Breast epithelium (tissue), 4 donors: ENCODE results near the gene ARHGEF12. TPM values are rescaled to one million over a fixed set of nuclear protein-coding genes. Genes with fewer than 3 reads are reported as not detected.

ENCODE experiments used
- DNase-seq, 2 donors: peaks; one replicate each; pipeline ENCODE4 v3.0.0-alpha.2; 2019; ENCODE audit warnings: low spot score in 2 of 2
- H3K27ac ChIP-seq, 2 donors: fragments of 200-600 bp; sonication (generic) in 1 of 2; one replicate each; pipeline ENCODE4 v1.5.1; 2016 to 2019; ENCODE audit warnings: mild to moderate bottlenecking in 1 of 2
- H3K27me3 ChIP-seq, 2 donors: fragments of 200-600 bp; sonication (generic) in 1 of 2; one replicate each; pipeline versions ENCODE4 v1.5.1 to v1.6.0; 2017 to 2019; ENCODE audit warnings: control low read depth in 1 of 2, mild to moderate bottlenecking in 1 of 2
- H3K36me3 ChIP-seq: fragments of 200-600 bp; one replicate; pipeline ENCODE4 v1.5.1; 2019
- H3K4me1 ChIP-seq, 2 donors: fragments of 200-600 bp; sonication (generic); one replicate each; pipeline ENCODE4 v1.5.1; 2016 to 2019; ENCODE audit warnings: control low read depth in 1 of 2
- H3K4me3 ChIP-seq, 3 donors: fragments of 200-600 bp; sonication (generic); 1 replicate in 2 of 3; 2 replicates in 1 of 3; pipeline ENCODE4 v1.5.1; 2016 to 2019; ENCODE audit warnings: mild to moderate bottlenecking in 3 of 3, moderate library complexity in 2 of 3
- H3K9me3 ChIP-seq, 2 donors: fragments of 200-600 bp; sonication (generic) in 1 of 2; one replicate each; pipeline ENCODE4 v1.5.1; 2016 to 2019; ENCODE audit warnings: control low read depth in 1 of 2
- CTCF ChIP-seq, 3 donors: fragments of 450-650 bp; IDR thresholded peaks; one replicate each; pipeline ENCODE4 v1.5.1; 2016 to 2017; ENCODE audit warnings: antibody characterized with exemption in 3 of 3, mild to moderate bottlenecking in 3 of 3, moderate library complexity in 3 of 3
- POLR2A ChIP-seq: fragments of 450-650 bp; IDR thresholded peaks from one replicate; pipeline ENCODE4 v1.6.1; 2016; ENCODE audit warnings: antibody characterized with exemption, mild to moderate bottlenecking, moderate library complexity
- POLR2AphosphoS5 ChIP-seq, 3 donors: sonication (generic); formaldehyde crosslinking; IDR thresholded peaks; one replicate each; pipeline ENCODE4 v1.6.1; 2017; ENCODE audit warnings: antibody characterized with exemption in 3 of 3
- intact Hi-C: fragments of 100-400 bp; cut with DNase I; formaldehyde crosslinking; loops from one replicate; pipeline ENCODE4 v1.15.1; 2023; ENCODE audit warnings: low total_unique reads
- total RNA-seq, 3 donors: library from RNA; depleted of rRNA; stranded (reverse); fragments of >200 nt; gene quantifications; one replicate each; pipeline ENCODE4 v1.1.0, GENCODE V29; 2016

The ARHGEF12 gene
- total RNA-seq, 3 donors from 2014 or later, result 83.4 to 192 (median 145) TPM

- Histone ChIP-seq H3K27ac (no peak overlapping the region), H3K36me3 (no peaks in the 10 kb centered on the region), H3K27me3 (no peaks in the 10 kb centered on the region), H3K9me3 (no peaks in the 10 kb centered on the region), H3K4me1 (no peaks in the 10 kb centered on the region), H3K4me3 (no peak overlapping the region)
- no peak for TF ChIP-seq POLR2AphosphoS5 (IDR thresholded peaks at IDR 0.05)
- no peak for TF ChIP-seq POLR2A
- TF ChIP-seq CTCF (IDR thresholded peaks at IDR 0.05), result no peak
- intact Hi-C loops, result loop anchor here (10.0 kb wide), 1 partner anchor 170 kb away; no protein-coding TSS in a partner anchor
- DNase-seq, result peak in 1 of 2 donors; percentile 43
Measured at GRCh38 chr11:120514541-120515121, 178.4 kb downstream of the ARHGEF12 start.

GRCh38 chr11:120515186-120515723 lies 179.0 kb downstream of the ARHGEF12 start:
- DNase-seq, result peak in 1 of 2 donors; percentile 27
- Histone ChIP-seq H3K36me3 (no peaks in the 10 kb centered on the region), H3K4me1 (no peaks in the 10 kb centered on the region), H3K27ac (no peak overlapping the region), H3K4me3 (no peak overlapping the region), H3K27me3 (no peaks in the 10 kb centered on the region), H3K9me3 (no peaks in the 10 kb centered on the region)
- no peak for TF ChIP-seq CTCF (IDR thresholded peaks at IDR 0.05)
- no peak for TF ChIP-seq POLR2AphosphoS5 (IDR thresholded peaks at IDR 0.05)
- no peak for TF ChIP-seq POLR2A
- intact Hi-C loops, result loop anchor here (10.0 kb wide), 1 partner anchor 170 kb away; no protein-coding TSS in a partner anchor

GRCh38 chr11:120516461-120517389 lies 180.5 kb downstream of the ARHGEF12 start:
- H3K27me3 ChIP-seq, result no peaks in the 10 kb centered on the region
- no peak overlapping the region for H3K4me3 ChIP-seq
- peak in 1 of 2 donors; percentile 47 for DNase-seq
- H3K9me3 ChIP-seq, result no peaks in the 10 kb centered on the region
- no peaks in the 10 kb centered on the region for H3K36me3 ChIP-seq
- intact Hi-C loops, result loop anchor here (10.0 kb wide), 1 partner anchor 168 kb away; no protein-coding TSS in a partner anchor
- TF ChIP-seq POLR2A (no peak), CTCF (IDR thresholded peaks at IDR 0.05) (no peak)
- no peaks in the 10 kb centered on the region for H3K4me1 ChIP-seq
- no peak overlapping the region for H3K27ac ChIP-seq

GRCh38 chr11:120517390-120517761 lies 181.2 kb downstream of the ARHGEF12 start:
- no peak overlapping the region for H3K27ac ChIP-seq
- H3K4me3 ChIP-seq, result no peak overlapping the region
- peak in 1 of 2 donors; percentile 28 for DNase-seq
- H3K4me1 ChIP-seq, result no peaks in the 10 kb centered on the region
- H3K36me3 ChIP-seq, result no peaks in the 10 kb centered on the region
- intact Hi-C loops, result loop anchor here (10.0 kb wide), 1 partner anchor 167 kb away; no protein-coding TSS in a partner anchor
- H3K27me3 ChIP-seq, result no peaks in the 10 kb centered on the region
- TF ChIP-seq POLR2A (no peak), CTCF (IDR thresholded peaks at IDR 0.05) (no peak), POLR2AphosphoS5 (IDR thresholded peaks at IDR 0.05) (no peak)
- no peaks in the 10 kb centered on the region for H3K9me3 ChIP-seq
